HepG2 (cell line): ENCODE measurements around the gene PIK3IP1. TPM values are rescaled to one million over a fixed set of nuclear protein-coding genes. Genes with fewer than 3 reads are reported as not detected.

Experiments used
- DMAP1 ChIP-seq: IDR thresholded peaks from 2 replicates; pipeline ENCODE4 v1.6.1; 2016
- JUN ChIP-seq: sonication (generic); formaldehyde crosslinking; IDR thresholded peaks from 2 replicates; pipeline ENCODE4 v1.4.0; 2020; ENCODE audit warnings: mild to moderate bottlenecking, missing genetic modification reagents
- MZF1 ChIP-seq: sonication (generic); formaldehyde crosslinking; IDR thresholded peaks from 2 replicates; pipeline ENCODE4 v1.8.1; 2023; ENCODE audit warnings: mild to moderate bottlenecking, missing genetic modification reagents, borderline replicate concordance
- SIN3B ChIP-seq: fragments of 150-350 bp; IDR thresholded peaks from 2 replicates; pipeline ENCODE4 v1.6.1; 2014; ENCODE audit warnings: low read length
- SIX4 ChIP-seq: sonication (generic); formaldehyde crosslinking; IDR thresholded peaks from 2 replicates; pipeline ENCODE4 v1.4.0; 2020; ENCODE audit warnings: missing genetic modification reagents
- SMAD9 ChIP-seq: sonication (generic); formaldehyde crosslinking; IDR thresholded peaks from 2 replicates; pipeline ENCODE4 v1.5.1; 2020; ENCODE audit warnings: mild to moderate bottlenecking, missing genetic modification reagents
- SP1 ChIP-seq, 2 experiments: fragments of 450-650 bp in 1 of 2; sonication (generic) in 1 of 2; formaldehyde crosslinking in 1 of 2; IDR thresholded peaks; 2 replicates each; pipeline versions ENCODE4 v1.4.0 to v1.6.1; 2016 to 2020; ENCODE audit warnings: missing genetic modification reagents in 1 of 2
- TCF12 ChIP-seq, 2 experiments: fragments of 450-650 bp in 1 of 2; sonication (generic) in 1 of 2; formaldehyde crosslinking in 1 of 2; IDR thresholded peaks; 2 replicates each; pipeline versions ENCODE4 v1.6.1 to v1.8.0; 2017 to 2022; ENCODE audit warnings: antibody characterized with exemption in 1 of 2, mild to moderate bottlenecking in 1 of 2, missing genetic modification reagents in 1 of 2, moderate library complexity in 1 of 2
- ZNF329 ChIP-seq: sonication (generic); formaldehyde crosslinking; IDR thresholded peaks from 2 replicates; pipeline ENCODE4 v1.9.0; 2021; ENCODE audit warnings: low read depth, mild to moderate bottlenecking, missing genetic modification reagents
- ZNF331 ChIP-seq: sonication (generic); formaldehyde crosslinking; IDR thresholded peaks from 2 replicates; pipeline ENCODE4 v1.4.0; 2020; ENCODE audit warnings: missing genetic modification reagents
- ZNF33A ChIP-seq: sonication (generic); formaldehyde crosslinking; IDR thresholded peaks from 2 replicates; pipeline ENCODE4 v1.5.1; 2020; ENCODE audit warnings: missing genetic modification reagents, mild to moderate bottlenecking, moderate library complexity, borderline replicate concordance
- ZNF441 ChIP-seq: sonication (generic); formaldehyde crosslinking; IDR thresholded peaks from 2 replicates; pipeline ENCODE4 v1.7.0; 2021; ENCODE audit warnings: missing genetic modification reagents, borderline replicate concordance
- ZNF737 ChIP-seq: sonication (generic); formaldehyde crosslinking; IDR thresholded peaks from 2 replicates; pipeline ENCODE4 v1.5.0; 2020; ENCODE audit warnings: missing genetic modification reagents, mild to moderate bottlenecking, borderline replicate concordance
- ZZZ3 ChIP-seq: sonication (generic); formaldehyde crosslinking; IDR thresholded peaks from 2 replicates; pipeline ENCODE4 v1.4.0; 2020; ENCODE audit warnings: missing genetic modification reagents, mild to moderate bottlenecking, borderline replicate concordance
- polyA plus RNA-seq, 8 experiments: library from polyadenylated mRNA; depleted of rRNA in 3 of 8; stranded (reverse) in 7 of 8; unstranded in 1 of 8; fragments of >200 nt; fragmentation: Illumina TruSeq in 4 of 8; extraction: Trizol in 4 of 8; gene quantifications; 2 replicates each; pipeline versions ENCODE4 v1.2.1 to v1.2.3, GENCODE V29; 2011 to 2016; ENCODE audit warnings: low read depth in 4 of 8, missing spikeins in 1 of 8, mixed read lengths in 1 of 8; ENCODE audit not compliant: insufficient read depth in 1 of 8
- total RNA-seq, 5 experiments: library from RNA; depleted of rRNA; stranded (reverse); fragments of >200 nt; fragmentation: Illumina TruSeq; extraction: Trizol; gene quantifications; 2 replicates each; pipeline ENCODE4 v1.2.3, GENCODE V29; 2016; ENCODE audit warnings: low read depth in 1 of 5
- TF ChIP-seq, protein P1 (sequence below): sonication (generic); formaldehyde crosslinking; IDR thresholded peaks from 2 replicates; pipeline ENCODE4 v1.4.0; 2020; ENCODE audit warnings: missing genetic modification reagents
- TF ChIP-seq, protein P2 (sequence below): sonication (generic); formaldehyde crosslinking; IDR thresholded peaks from 2 replicates; pipeline ENCODE4 v1.4.0; 2020; ENCODE audit warnings: mild to moderate bottlenecking, missing genetic modification reagents
- TF ChIP-seq, protein P3 (sequence below): sonication (generic); formaldehyde crosslinking; IDR thresholded peaks from 2 replicates; pipeline ENCODE4 v1.5.1; 2020; ENCODE audit warnings: mild to moderate bottlenecking, missing genetic modification reagents, borderline replicate concordance
- TF ChIP-seq, protein P4 (sequence below): sonication (generic); formaldehyde crosslinking; IDR thresholded peaks from 2 replicates; pipeline ENCODE4 v1.5.0; 2020; ENCODE audit warnings: missing genetic modification reagents
- TF ChIP-seq, protein P5 (sequence below): sonication (generic); formaldehyde crosslinking; IDR thresholded peaks from 2 replicates; pipeline ENCODE4 v1.4.0; 2020; ENCODE audit warnings: mild to moderate bottlenecking, missing genetic modification reagents
- TF ChIP-seq, protein P6 (sequence below): sonication (generic); formaldehyde crosslinking; IDR thresholded peaks from 2 replicates; pipeline ENCODE4 v1.5.0; 2020; ENCODE audit warnings: missing genetic modification reagents

PIK3IP1 gene
- total and polyA plus RNA-seq, 2 of the 13 experiments (the other 11 are each of a cell fraction or from before 2014, with no cell fraction given), result 1.3 to 2.5 TPM

DNA sequence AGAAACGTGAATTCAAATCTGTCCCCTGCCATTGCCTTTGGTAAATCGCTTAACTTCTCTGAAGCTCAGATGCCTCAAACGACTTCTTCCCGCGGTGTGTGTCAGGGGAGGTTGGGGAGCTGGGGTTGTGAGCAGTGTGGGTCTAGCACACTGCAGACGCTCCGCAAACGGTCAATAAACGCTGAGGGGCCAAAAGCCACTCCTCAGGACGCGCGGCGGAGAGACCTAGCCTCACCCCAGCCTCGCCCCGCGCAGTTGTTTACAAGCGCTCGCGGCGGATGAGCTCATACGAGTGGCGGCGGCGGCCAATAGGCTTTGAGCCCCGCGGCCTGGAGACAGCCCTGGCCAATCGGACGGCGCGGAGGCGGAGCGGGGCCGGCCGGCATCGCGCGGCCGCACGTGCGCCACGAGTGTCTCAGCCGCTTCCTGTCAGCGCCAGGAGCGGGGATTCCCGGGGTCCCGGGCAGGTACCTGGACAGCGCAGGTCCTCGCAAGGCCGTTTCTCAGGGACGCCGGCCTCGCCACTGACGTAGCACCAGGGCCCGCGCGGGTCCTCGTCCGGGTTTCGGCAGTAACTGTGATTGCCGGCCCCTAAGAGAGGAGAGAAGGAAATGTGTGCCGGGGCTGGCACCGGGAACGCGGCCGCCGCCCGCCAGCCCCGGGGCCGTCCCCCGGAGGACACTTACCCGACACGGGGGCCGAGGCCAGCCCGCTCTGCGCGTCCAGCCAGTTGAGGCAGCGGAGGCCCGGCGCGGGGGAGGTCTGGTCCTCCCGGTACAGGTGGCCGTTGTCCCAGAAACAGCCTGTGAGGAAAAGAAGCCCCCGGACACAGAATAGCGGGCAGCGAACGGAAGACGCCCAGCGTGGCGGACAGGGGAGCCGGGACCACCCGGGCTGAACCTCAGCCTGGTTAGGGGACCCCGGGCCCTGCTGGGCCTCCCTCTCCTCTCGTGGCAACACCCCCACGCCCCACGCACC, 1.5 kb downstream of the PIK3IP1 start (continued):
- TF ChIP-seq, protein P1, sequence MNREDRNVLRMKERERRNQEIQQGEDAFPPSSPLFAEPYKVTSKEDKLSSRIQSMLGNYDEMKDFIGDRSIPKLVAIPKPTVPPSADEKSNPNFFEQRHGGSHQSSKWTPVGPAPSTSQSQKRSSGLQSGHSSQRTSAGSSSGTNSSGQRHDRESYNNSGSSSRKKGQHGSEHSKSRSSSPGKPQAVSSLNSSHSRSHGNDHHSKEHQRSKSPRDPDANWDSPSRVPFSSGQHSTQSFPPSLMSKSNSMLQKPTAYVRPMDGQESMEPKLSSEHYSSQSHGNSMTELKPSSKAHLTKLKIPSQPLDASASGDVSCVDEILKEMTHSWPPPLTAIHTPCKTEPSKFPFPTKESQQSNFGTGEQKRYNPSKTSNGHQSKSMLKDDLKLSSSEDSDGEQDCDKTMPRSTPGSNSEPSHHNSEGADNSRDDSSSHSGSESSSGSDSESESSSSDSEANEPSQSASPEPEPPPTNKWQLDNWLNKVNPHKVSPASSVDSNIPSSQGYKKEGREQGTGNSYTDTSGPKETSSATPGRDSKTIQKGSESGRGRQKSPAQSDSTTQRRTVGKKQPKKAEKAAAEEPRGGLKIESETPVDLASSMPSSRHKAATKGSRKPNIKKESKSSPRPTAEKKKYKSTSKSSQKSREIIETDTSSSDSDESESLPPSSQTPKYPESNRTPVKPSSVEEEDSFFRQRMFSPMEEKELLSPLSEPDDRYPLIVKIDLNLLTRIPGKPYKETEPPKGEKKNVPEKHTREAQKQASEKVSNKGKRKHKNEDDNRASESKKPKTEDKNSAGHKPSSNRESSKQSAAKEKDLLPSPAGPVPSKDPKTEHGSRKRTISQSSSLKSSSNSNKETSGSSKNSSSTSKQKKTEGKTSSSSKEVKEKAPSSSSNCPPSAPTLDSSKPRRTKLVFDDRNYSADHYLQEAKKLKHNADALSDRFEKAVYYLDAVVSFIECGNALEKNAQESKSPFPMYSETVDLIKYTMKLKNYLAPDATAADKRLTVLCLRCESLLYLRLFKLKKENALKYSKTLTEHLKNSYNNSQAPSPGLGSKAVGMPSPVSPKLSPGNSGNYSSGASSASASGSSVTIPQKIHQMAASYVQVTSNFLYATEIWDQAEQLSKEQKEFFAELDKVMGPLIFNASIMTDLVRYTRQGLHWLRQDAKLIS (CRISPR knock-in tag), result no peak
- no peak for TF ChIP-seq ZNF737 (CRISPR knock-in tag)
- TF ChIP-seq ZNF329 (CRISPR knock-in tag), result 0 out of 2 replicates have a peak, but pooled peaks have one; percentile 56
- TF ChIP-seq ZNF33A, result no peak
- TF ChIP-seq, protein P2, sequence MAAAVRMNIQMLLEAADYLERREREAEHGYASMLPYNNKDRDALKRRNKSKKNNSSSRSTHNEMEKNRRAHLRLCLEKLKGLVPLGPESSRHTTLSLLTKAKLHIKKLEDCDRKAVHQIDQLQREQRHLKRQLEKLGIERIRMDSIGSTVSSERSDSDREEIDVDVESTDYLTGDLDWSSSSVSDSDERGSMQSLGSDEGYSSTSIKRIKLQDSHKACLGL (CRISPR knock-in tag), result peak; percentile 98
- TF ChIP-seq, protein P3, sequence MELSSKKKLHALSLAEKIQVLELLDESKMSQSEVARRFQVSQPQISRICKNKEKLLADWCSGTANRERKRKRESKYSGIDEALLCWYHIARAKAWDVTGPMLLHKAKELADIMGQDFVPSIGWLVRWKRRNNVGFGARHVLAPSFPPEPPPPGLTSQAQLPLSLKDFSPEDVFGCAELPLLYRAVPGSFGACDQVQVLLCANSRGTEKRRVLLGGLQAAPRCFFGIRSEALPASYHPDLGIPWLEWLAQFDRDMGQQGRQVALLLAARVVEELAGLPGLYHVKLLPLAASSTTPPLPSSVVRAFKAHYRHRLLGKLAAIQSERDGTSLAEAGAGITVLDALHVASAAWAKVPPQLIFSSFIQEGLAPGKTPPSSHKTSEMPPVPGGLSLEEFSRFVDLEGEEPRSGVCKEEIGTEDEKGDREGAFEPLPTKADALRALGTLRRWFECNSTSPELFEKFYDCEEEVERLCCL (CRISPR knock-in tag), result no peak
- 0 out of 2 replicates have a peak, but pooled peaks have one; percentile 59 for TF ChIP-seq ZZZ3
- TF ChIP-seq SIN3B, result no peak
- no peak for TF ChIP-seq MZF1 (CRISPR knock-in tag)
- no peak for TF ChIP-seq SMAD9 (CRISPR knock-in tag)
- TF ChIP-seq, protein P4, sequence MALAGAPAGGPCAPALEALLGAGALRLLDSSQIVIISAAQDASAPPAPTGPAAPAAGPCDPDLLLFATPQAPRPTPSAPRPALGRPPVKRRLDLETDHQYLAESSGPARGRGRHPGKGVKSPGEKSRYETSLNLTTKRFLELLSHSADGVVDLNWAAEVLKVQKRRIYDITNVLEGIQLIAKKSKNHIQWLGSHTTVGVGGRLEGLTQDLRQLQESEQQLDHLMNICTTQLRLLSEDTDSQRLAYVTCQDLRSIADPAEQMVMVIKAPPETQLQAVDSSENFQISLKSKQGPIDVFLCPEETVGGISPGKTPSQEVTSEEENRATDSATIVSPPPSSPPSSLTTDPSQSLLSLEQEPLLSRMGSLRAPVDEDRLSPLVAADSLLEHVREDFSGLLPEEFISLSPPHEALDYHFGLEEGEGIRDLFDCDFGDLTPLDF, result 0 out of 2 replicates have a peak, but pooled peaks have one; percentile 25
- TF ChIP-seq TCF12 (IDR thresholded peaks at IDR 0.05), result no peak
- 0 out of 2 replicates have a peak, but pooled peaks have one; percentile 31 for TF ChIP-seq TCF12 (CRISPR knock-in tag; IDR thresholded peaks at IDR 0.05)
- TF ChIP-seq, protein P5, sequence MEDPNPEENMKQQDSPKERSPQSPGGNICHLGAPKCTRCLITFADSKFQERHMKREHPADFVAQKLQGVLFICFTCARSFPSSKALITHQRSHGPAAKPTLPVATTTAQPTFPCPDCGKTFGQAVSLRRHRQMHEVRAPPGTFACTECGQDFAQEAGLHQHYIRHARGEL (CRISPR knock-in tag), result peak; percentile 61; the same call in 1 of the 2 replicates
- TF ChIP-seq ZNF331 (CRISPR knock-in tag), result peak; percentile 67; the same call in 1 of the 2 replicates
- TF ChIP-seq JUN (CRISPR knock-in tag), result peak; percentile 94
- no peak for TF ChIP-seq SIX4
- peak; percentile 71; the same call in 1 of the 2 replicates for TF ChIP-seq ZNF441 (CRISPR knock-in tag)
- peak; percentile 84 for TF ChIP-seq DMAP1 (CRISPR knock-in tag)
- TF ChIP-seq SP1 (IDR thresholded peaks at IDR 0.05), result no peak
- TF ChIP-seq SP1 (CRISPR knock-in tag; IDR thresholded peaks at IDR 0.05), result peak; percentile 71
- TF ChIP-seq, protein P6, sequence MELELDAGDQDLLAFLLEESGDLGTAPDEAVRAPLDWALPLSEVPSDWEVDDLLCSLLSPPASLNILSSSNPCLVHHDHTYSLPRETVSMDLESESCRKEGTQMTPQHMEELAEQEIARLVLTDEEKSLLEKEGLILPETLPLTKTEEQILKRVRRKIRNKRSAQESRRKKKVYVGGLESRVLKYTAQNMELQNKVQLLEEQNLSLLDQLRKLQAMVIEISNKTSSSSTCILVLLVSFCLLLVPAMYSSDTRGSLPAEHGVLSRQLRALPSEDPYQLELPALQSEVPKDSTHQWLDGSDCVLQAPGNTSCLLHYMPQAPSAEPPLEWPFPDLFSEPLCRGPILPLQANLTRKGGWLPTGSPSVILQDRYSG, result no peak
